ENCODE data around the gene AANAT.

The AANAT gene

DNA sequence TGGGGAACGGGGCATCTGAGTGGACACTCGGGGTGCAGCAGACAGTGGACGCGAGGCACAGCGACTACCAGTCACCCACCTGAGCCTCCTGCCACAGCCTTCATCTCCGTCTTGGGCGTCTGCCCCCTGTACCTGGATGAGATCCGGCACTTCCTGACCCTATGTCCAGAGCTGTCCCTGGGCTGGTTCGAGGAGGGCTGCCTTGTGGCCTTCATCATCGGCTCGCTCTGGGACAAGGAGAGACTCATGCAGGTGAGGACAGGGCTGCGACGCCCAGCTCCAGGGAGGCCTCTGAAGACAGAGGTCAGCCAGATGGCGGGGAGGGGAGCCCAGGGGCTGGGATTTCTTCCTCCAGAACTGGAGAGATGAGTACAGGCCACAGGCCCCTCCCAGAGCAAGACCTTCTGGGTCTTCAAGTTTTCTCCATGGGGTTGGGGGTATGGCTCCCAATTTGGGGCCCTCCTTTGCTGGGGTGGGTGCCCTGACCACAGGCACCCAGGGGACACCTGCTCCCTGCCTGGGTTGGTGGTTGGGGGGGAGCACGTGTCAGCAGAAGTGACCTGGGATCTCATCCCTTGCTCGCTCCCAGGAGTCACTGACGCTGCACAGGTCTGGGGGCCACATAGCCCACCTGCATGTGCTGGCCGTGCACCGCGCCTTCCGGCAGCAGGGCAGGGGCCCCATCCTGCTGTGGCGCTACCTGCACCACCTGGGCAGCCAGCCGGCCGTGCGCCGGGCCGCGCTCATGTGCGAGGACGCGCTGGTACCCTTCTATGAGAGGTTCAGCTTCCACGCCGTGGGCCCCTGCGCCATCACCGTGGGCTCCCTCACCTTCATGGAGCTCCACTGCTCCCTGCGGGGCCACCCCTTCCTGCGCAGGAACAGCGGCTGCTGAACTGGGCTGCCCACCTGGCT is 1.9 kb downstream of the AANAT start:
- no peak for FAIRE-seq

DNA sequence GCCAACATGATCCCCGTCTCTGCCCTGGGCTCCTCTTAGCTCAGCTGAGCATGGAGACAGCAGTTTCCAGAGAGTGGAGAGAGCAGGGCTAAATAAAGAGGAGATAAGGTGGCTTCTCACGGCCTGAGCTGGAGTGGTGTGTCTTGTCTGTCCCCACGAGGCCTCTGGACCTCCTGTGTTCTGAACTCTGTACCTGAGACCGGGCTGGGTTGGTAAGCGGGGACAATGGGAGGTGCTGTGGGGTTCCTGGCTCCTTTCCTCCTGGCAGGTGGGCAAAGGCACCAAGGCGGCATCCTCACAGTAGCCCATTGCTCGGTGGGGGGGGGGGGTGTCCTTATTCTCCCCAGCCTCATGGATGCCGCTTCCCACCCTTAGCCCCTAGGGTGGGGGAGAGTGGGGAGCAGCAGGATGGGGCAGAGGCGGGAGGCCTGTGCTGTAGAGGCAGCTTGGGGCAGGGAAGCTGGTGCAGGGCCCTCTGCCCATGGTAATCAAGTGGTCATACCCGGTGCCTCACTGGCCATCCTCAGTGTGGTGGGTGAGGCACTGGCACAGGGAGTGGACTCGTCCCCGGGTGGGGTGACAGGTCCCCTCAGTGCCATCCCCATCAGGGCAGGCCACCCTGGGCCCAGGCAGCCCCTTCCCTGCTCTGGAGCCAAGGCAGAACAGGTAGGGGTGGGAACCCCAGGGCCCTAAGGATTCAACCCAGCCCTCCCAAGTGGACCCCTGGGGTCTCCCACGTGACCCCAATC is 2.8 kb downstream of the AANAT start:
- no peak for FAIRE-seq

GRCh38 chr17:76471498-76472257 is 4.3 kb downstream of the AANAT start:
- FAIRE-seq, result no peak

GRCh38 chr17:76472258-76472645 is 4.8 kb downstream of the AANAT start:
- FAIRE-seq, result no peak

DNA sequence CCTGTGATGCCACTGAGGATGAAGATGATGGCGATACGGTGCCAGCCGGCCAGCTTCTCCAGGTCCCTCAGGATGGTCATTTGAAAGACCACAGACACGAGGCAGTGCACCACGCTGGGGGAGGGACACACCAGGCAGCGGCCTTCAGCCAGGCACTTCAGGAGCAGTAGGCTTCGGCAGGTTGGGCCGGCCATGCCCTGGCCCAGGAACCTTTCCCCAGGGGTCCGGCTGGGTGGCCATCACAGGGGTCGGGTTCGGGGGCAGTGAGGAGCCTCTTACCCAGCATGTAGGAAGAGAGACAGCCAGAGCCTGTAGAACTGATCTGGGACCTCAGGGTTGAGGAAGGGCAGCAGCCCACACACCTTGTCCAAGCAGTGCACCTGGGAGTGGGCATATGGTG is 5.3 kb downstream of the AANAT start:
- FAIRE-seq, result no peak

- FAIRE-seq, result no peak
Observed at GRCh38 chr17:76473541-76473985, 6.2 kb downstream of the AANAT start.

DNA sequence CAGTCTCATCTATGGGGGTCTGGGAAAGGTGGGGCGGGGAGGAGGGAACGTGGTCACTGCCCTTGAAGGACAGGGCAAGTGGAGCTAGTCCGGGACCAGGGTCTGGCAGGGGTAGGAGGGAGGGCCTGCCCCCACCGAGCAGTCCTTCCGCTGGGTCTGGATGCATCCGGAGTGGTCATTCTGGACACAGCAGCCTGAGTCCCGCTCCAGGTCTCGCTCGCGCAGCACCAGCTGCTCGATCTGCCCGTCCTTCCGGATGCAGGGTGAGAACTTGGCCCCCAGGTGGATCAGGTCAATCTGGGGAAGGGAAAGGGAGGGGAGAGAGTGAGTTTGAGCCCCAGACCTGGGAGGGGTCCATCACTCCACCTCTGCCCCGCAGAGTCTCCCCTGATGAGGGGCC is 6.8 kb downstream of the AANAT start:
- FAIRE-seq, result no peak

- FAIRE-seq, result no peak
Observed at GRCh38 chr17:76474894-76475293, 7.5 kb downstream of the AANAT start.

GRCh38 chr17:76475302-76475701 is 7.9 kb downstream of the AANAT start:
- FAIRE-seq, result no peak

GRCh38 chr17:76476736-76477135 is 9.3 kb downstream of the AANAT start:
- FAIRE-seq, result no peak

GRCh38 chr17:76477576-76477975 is 10.2 kb downstream of the AANAT start:
- FAIRE-seq, result no peak

DNA sequence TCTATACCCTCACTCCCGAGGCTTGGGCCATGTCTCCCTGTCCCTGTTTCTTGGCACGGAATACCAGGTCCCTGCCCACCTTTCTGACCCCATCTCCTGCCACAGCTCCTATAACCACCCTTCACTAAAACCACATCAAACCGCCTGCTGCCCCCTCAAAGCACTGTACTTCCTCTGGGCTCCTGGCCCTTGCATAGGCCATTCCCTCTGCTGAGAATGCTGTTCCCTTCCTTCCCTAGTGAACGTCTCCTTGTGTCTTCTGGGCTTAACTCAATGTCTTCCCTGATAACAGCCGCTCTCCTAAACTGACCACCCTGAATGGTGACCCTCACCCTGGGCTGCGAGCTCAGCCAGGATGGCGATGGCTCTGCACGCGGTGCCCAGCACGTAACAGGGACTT is 10.7 kb downstream of the AANAT start:
- no peak for FAIRE-seq

- no peak for FAIRE-seq
Observed at GRCh38 chr17:76478730-76479514, 11.5 kb downstream of the AANAT start.

DNA sequence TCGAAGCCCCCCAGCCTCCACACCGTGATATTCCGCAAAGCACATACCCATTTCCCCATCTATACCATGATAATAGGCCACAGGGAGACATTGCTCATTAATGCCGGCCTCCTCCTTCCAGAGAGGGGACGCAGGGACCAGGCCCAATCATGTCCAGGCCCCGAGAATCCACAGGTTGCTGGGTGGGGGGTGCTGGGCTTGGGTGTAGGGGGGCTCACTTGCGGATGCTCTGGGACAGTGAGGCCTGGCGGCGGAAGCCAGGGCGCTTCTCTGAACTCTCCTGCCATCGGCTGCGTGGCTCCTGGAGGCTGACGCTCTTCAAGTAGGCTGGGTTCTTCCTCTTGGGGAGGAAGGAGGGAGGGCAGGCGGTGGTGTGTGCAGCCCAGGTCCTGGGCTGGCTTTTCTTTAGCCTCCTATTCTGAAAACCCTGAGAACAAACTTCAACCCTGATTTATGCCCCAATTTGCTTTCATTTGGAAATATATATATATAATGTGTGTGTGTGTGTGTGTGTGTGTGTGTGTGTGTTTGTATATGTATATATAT is 12.2 kb downstream of the AANAT start:
- no peak for FAIRE-seq

DNA sequence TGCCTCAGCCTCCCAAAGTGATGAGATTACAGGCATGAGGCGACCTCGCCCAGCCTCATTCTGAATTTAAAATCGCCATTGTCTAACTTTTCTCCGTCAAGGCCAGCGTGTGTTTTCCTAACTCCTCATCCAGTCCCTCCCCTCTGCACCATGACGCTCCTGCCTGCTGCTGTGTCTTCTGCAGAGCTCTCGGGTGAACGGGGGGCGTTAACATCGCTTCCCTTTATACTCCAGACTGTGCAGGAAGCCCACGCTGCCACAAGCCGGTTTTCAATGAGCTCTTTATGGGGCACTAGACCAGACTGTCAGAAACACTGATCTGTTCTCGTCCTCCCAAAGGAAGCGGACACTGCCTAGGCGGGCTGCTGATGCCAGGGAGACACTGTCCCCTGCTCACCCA is 13.2 kb downstream of the AANAT start:
- FAIRE-seq, result no peak

- no peak for FAIRE-seq
Observed at GRCh38 chr17:76481071-76481655, 13.8 kb downstream of the AANAT start.

GRCh38 chr17:76484228-76484725 is 16.9 kb downstream of the AANAT start:
- FAIRE-seq, result no peak

- no peak for FAIRE-seq
Observed at GRCh38 chr17:76485569-76485968, 18.2 kb downstream of the AANAT start.

DNA sequence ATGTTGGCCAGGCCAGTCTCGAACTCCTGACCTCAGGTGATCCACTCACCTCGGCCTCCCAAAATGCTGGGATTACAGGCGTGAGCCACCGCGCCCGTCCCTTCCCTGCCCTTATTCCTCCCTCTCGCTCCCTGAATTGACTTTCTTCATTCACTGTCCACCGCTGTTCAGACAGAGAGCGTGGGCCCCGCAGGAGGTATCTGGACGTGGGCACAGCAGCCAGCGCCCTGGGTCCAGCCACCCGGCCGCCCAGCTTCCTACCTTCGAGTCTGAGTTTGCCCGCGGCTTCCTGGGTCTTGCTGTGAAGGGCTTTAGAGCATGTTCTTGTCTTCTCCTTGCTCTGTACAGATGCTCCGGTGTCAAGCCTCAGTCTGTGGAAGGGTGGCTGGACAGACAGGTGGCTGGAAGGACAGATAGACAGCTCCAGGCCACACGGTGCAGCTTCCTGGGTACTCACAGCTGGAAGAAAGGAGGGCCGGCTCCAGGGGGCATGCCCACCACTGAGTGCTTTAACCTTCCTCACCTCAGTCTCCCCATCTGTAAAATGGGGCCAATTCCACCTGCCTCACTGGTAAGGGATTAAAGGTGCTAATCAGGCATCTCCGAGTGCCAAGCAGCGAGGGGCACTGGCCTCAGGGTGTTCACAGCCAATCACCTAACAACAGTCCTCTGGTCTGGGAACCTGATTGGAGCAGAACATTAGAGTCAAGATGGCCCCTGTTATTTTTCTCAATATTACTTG is 20.2 kb downstream of the AANAT start:
- no peak for FAIRE-seq

GRCh38 chr17:76490112-76490710 is 22.8 kb downstream of the AANAT start:
- FAIRE-seq, result no peak

All from G401.6 (cell line).